Amygdala (tissue), 56 donors: Measurements from ENCODE around the gene TTYH3.
A peak's percentile ranks its signal among the peaks of the same experiment; 100 is the strongest.

Experiments
- DNase-seq, 56 donors: peaks; one replicate each; lab custom pipeline; 2025; lab: John Stamatoyannopoulos, UW

The TTYH3 gene

GRCh38 chr7:2613931-2614600 lies 17.7 kb upstream of the TTYH3 start:
- DNase-seq, result peak in 21 of 56 donors; percentile 13 to 59 (median 36)

DNA sequence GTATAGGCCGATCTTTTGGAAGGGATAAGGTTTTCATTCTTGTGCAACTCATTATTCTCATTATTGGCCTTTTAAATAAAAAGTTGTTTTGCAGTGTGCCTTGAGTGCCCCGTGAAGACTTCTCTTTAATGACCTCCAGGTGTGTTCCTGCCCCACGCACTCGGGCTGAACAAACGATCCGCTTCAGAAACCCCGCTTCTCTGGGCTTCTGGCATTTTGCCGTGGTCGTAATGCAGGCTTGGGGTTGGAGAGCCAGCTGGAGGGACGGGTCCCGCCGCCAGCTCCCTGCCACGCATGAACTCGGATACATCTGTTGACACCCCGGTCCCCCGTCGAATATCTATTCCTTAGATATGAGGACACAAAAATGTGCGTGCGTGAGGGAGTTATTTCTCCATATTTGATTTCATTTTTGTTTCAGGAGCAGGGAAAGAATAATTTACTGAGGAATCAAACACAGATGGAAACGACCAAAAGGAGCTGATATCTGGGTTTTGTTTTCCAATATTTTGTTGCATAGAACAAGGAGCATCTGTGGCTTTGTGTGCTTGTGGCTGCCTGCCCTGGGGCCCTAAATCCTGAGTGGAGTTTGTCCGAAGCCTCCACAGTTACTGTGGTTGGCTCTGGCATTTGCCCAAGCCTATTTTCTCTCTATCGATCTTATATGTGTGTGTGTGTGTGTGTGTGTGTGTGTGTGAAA lies 17.0 kb upstream of the TTYH3 start:
- DNase-seq, result peak in 1 of 56 donors; percentile 21

GRCh38 chr7:2616387-2617324 lies 15.1 kb upstream of the TTYH3 start:
- peak in 39 of 56 donors; percentile 35 to 86 (median 62) for DNase-seq

GRCh38 chr7:2617325-2617905 lies 14.4 kb upstream of the TTYH3 start:
- peak in 4 of 56 donors; percentile 38 to 67 (median 50) for DNase-seq

DNA sequence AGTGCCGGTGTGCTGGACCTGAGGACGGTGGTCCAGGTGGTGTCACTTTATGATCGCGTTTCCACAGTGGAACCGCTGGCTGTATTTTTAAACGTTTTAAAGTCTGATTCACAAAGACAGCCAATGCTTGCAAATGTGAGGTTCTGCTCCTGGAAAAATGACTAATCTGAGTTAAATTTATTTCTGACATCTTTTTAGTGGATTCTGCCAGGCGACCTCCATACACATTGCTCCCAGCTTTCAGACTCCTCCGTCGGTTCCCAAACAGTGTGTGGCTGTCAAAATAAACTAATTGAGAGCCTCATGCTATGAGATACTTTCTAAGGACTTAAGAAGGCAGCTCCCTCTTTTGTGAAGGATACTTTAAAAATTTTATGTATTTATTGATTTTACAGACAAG lies 12.7 kb upstream of the TTYH3 start:
- peak in 3 of 56 donors; percentile 16 to 57 (median 49) for DNase-seq

DNA sequence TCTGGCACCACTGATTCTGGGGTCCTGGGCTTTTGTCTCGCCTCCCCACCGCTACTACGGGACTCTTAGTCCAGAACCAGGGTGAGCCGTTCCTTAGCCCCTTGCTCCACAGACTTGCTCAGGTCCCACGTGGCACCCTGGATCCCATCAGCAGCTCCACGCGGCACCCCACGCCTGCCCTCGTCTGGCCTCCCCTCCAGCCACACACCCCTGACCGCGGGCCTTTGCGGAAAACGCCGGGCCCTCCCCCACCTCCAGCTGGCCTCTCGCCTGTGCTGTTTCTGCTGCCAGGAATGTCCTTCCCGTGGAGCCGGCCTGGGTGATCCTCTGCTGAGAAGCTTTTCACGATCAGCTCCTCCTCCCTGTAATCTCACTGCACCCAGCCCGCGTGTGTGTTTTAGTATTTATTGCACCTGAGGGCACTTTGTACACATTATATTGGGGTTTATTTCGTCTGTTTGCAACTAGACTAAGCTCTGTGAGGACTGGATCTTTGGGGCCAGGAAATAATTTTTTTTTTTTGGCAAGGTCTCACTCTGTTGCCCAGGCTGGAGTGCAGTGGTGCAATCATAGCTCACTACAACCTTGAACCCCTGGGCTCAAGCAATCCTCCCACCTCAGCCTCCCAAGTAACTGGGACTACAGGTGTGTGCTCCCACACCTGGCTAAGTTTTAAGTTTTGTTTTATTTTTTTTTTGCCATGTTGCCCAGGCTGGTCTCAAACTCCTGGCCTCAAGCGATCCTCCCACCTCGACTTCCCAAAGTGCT lies 10.5 kb upstream of the TTYH3 start:
- DNase-seq, result peak in 18 of 56 donors; percentile 17 to 58 (median 39)

- peak in 6 of 56 donors; percentile 18 to 46 (median 28) for DNase-seq
Observed at GRCh38 chr7:2621948-2622640, 9.7 kb upstream of the TTYH3 start.

GRCh38 chr7:2622869-2623697 lies 8.7 kb upstream of the TTYH3 start:
- DNase-seq, result no peak

GRCh38 chr7:2623698-2624014 lies 8.1 kb upstream of the TTYH3 start:
- no peak for DNase-seq

DNA sequence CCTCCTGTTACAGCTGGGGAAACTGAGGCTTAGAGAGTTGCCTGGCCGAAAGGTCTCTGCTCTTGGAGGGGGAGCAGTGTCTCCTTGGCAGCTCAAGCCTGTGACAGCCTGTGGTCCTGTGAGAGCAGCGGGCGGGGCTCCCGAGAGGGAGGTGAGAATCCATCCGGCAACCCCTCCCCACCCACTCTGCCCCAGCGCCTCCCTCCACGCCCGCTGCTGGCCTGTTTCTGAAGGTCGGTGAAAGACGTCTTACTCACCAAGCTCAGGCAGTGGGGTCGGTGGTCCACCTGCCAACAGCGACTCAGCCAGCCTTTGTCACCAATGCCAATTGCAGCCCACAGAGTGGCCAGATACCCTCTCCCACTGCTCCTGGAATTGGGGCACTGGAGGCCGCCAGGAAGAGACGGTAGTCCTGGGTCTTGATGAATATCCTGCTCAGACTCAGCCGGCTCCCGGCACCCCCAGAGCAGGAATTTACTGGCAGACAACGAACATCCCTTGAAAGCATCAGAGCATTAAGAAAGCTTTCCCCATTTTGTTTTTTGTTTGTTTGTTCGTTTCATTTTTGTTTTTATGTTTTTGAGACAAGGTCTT lies 7.4 kb upstream of the TTYH3 start:
- DNase-seq, result no peak

DNA sequence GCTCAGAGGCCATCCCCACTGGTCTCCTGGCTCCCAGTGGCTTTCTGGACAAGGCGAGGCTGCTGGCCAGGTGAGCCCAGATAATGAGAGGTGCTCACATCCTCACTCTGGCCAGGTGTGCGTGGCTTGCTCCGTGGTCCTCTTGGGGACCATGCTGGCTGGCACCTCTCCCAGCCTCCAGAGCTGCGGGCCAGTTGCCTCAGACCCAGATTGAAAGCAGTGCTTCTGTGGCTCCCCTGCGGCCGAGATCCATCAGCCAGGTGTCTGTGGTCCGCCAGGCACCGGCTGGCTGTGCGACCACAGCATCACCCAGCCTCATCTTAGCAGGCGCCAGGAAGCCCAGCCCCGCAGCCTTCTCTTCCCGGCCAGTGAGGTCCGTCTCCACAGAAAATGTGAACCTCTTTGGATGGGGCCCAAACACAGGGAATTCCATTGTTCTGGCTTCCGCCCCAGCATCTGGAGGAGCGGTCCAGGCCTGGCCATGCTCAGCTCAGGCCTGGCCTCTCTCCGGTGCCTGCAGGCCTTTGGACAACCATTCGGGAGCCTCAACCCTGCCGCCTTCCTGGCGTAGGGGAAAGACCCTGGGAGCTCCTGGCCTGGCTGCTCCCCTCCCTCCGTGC lies 5.2 kb upstream of the TTYH3 start:
- no peak for DNase-seq

- no peak for DNase-seq
Observed at GRCh38 chr7:2627258-2628129, 4.3 kb upstream of the TTYH3 start.

- peak in 2 of 56 donors; percentile 16 to 17 for DNase-seq
Observed at GRCh38 chr7:2628130-2628482, 3.7 kb upstream of the TTYH3 start.

- DNase-seq, result no peak
Observed at GRCh38 chr7:2628891-2629290, 2.9 kb upstream of the TTYH3 start.

DNA sequence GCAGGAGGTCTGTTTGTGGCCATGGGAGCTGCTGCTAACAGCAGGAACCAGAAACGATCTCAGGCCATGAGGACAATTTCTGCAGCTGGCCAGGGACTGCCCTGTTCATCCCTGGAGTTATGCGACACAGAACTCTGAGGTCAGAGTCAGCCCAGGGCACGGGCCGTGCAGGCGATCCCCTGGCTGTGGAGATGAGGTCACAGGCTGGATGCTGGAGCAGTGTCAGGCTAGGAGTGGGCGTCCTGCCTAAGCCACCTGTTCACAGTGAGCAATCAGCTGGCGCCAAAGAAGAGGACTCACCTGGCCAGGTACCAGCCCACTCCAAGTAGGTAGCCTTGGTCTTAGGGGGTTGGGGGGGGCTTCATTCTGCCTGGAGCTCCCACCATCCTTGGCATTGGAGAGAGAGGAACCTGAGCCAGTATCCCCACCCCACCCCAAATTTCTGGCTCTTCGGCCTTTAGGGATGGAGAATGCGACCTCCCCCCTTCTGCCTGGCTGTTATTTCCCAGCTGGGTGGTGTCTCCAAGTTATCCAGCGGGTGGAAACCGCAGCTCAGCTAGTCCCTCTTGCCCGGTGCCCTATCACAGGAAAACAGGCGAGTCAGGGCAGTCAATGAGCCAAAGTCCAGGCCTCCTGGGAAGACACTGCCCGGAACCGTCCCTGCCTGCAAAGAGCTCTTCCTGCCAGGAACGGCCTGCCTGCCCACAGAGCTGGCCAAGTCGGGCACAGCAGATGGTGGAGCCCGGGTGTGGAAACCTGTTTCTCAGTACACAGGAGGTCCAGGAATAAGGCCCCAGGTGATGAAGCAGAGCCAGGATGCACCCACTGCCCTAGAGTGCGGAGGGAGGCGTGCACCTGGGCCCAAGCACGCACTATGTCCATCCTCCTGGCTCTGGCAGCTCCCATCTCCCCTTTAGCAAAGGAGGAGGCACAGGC lies 1.8 kb upstream of the TTYH3 start:
- no peak for DNase-seq
